GM18909 (cell line): ENCODE measurements around the gene UFSP2.

ENCODE experiments used
- ATAC-seq: cut with Tn5 transposase; IDR thresholded peaks from one replicate; pipeline ENCODE4 v1.9.1; 2021; ENCODE audit warnings: mild to moderate bottlenecking; ENCODE audit not compliant: unreplicated experiment, poor library complexity

The UFSP2 gene

GRCh38 chr4:185358514-185358913, 67.2 kb downstream of the UFSP2 start:
- ATAC-seq: no peak

DNA sequence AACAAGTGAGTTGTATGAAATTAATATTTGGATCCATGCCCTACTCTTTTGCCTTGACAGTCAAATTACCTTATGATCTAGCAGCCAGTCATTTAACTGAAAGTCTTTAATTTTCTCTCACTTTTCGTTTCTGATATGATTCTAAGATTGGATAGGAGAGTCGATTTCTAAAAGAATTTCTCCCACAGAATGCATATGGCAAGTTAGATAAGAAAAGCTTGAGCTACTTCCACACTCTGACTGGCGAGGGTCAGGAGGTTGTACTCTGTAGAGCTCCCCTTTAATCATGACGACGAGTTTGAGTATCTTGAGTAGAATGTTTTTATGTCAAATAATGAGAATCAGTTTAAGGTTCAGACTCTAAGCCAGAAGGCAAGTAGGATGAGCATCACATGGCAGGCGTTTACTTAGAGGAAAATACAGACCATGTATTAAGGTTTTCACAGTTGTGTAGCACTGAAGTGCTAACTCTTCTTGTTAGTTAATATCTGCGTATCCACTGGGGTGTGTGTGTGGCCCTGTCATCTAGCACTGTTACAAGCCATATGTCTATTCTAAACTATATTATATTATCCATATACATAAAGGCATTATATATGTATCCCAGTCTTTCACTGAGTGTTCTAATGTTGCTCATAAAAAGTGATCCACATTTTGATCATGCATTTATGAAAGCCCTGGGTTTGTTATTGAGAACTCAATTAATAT, 67.9 kb downstream of the UFSP2 start:
- no peak for ATAC-seq

GRCh38 chr4:185357211-185357610, 68.6 kb downstream of the UFSP2 start:
- ATAC-seq: no peak

DNA sequence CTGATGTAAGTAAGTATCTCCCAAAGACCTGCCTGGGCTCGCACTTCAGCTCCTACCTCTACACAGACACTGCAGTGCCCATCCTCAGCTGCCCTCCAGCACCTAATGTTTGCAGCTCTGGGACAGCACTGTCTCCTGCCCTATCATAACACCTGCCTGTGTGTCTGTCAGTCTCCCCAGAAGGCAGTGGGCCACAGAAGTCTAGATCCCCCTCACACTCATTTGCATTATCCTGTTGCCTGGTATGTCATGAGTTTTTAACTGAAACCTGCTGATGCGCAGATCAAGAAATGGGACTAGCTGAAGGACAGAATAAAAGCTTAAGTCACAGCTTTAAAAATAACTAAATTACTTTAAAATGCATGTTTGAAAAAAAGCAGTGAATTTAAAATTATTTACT, 73.0 kb downstream of the UFSP2 start:
- no peak for ATAC-seq

DNA sequence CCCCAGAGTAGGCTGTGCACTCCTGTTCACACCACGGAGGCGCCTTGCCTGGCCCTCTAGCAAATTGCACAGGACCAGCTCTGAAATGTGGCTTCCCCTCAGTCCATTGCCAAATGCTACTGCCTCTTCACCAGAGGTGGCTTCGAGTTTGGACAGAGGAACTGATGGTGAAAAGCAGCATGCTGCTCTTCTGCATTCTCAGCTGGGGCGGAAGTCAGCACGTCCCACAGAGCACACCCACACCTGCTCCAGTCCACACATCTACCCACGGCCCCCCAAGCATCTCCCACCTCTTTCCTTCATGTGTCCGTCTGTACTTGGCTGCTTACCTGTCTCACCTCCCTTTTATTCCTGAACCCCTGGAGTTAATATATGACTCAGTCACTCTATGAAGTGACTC, 73.6 kb downstream of the UFSP2 start:
- ATAC-seq: no peak

DNA sequence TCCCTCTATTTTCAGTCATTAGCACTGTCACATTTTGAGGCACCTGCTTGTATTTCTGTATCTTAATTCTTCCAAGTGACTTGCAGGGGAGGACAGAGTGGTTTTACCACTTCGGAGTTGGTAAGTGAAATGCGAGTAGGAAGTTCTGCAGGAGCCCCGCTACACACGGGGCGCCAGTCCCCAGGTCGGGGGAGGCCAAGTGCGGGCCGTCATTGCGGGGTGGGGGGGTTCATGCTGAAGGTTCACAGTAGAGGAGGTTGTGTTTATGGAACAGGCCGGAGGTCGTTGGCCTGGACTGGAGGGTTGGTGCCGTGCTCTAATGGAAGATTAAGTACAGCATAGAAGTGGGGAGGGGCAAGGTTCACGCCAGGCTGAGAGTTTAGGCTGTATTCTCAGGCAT, 74.1 kb downstream of the UFSP2 start:
- ATAC-seq: no peak
